NT2/D1 (cell line): ENCODE measurements around the gene ATG16L1.

Source experiments
- SUZ12 ChIP-seq: IDR thresholded peaks from 2 replicates; pipeline ENCODE4 v1.6.1; 2011; ENCODE audit not compliant: insufficient read length, insufficient read depth; ENCODE audit errors: extremely low read depth
- ZNF274 ChIP-seq: IDR thresholded peaks from 2 replicates; pipeline ENCODE4 v1.6.1; 2011; ENCODE audit warnings: mild to moderate bottlenecking, low read depth, low read length

- no peak for TF ChIP-seq SUZ12
- TF ChIP-seq ZNF274, result no peak
Measured at GRCh38 chr2:233211548-233211895, 40.0 kb upstream of the ATG16L1 start.
